Ascending aorta (tissue), 2 donors: ENCODE results near the gene ZBTB12. TPM values are rescaled to one million over a fixed set of nuclear protein-coding genes. Genes with fewer than 3 reads are reported as not detected.

Experiments used
- DNase-seq, 2 donors: peaks; one replicate each; pipeline ENCODE4 v3.0.0-alpha.2; 2019; ENCODE audit warnings: low spot score in 2 of 2
- H3K27ac ChIP-seq, 2 donors: fragments of 200-600 bp; sonication (generic); one replicate each; pipeline ENCODE4 v1.5.1; 2016 to 2017; ENCODE audit warnings: mild to moderate bottlenecking in 1 of 2
- H3K27me3 ChIP-seq: fragments of 200-600 bp; sonication (generic); one replicate; pipeline ENCODE4 v1.5.1; 2017
- H3K36me3 ChIP-seq, 2 donors: fragments of 200-600 bp; sonication (generic); one replicate each; pipeline ENCODE4 v1.5.1; 2016
- H3K4me1 ChIP-seq, 2 donors: fragments of 200-600 bp; sonication (generic); one replicate each; pipeline ENCODE4 v1.5.1; 2016 to 2017; ENCODE audit warnings: mild to moderate bottlenecking in 1 of 2
- H3K4me3 ChIP-seq, 2 donors: fragments of 200-600 bp; sonication (generic); one replicate each; pipeline ENCODE4 v1.5.1; 2016 to 2017; ENCODE audit warnings: mild to moderate bottlenecking in 1 of 2
- H3K9me3 ChIP-seq, 2 donors: fragments of 200-600 bp; sonication (generic); one replicate each; pipeline ENCODE4 v1.5.1; 2016
- intact Hi-C: fragments of 100-400 bp; cut with DNase I; formaldehyde crosslinking; loops from one replicate; pipeline ENCODE4 v1.15.1; 2023
- total RNA-seq: library from RNA; depleted of rRNA; stranded (reverse); fragments of >200 nt; gene quantifications from one replicate; pipeline ENCODE4 v1.1.0, GENCODE V29; 2016
- TF ChIP-seq, protein P1 (sequence below), 3 experiments: fragments of 200-600 bp in 2 of 3; fragments of 450-650 bp in 1 of 3; sonication (generic) in 2 of 3; IDR thresholded peaks; one replicate each; pipeline ENCODE4 v1.5.1; 2016 to 2019; ENCODE audit warnings: antibody characterized with exemption in 3 of 3, mild to moderate bottlenecking in 1 of 3, moderate library complexity in 1 of 3

Gene ZBTB12
- total RNA-seq, 1 donor from 2014 or later, result 7.3 TPM

DNA sequence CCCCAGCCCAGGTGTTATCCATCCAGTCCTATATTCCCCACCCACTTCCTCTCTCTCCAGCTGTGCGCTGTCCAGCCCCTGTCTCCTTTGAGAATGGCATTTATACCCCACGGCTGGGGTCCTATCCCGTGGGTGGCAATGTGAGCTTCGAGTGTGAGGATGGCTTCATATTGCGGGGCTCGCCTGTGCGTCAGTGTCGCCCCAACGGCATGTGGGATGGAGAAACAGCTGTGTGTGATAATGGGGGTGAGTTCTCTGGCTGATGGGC, 26.7 kb upstream of the ZBTB12 start:
- no peaks in the 10 kb centered on the region for H3K9me3 ChIP-seq
- TF ChIP-seq, protein P1, sequence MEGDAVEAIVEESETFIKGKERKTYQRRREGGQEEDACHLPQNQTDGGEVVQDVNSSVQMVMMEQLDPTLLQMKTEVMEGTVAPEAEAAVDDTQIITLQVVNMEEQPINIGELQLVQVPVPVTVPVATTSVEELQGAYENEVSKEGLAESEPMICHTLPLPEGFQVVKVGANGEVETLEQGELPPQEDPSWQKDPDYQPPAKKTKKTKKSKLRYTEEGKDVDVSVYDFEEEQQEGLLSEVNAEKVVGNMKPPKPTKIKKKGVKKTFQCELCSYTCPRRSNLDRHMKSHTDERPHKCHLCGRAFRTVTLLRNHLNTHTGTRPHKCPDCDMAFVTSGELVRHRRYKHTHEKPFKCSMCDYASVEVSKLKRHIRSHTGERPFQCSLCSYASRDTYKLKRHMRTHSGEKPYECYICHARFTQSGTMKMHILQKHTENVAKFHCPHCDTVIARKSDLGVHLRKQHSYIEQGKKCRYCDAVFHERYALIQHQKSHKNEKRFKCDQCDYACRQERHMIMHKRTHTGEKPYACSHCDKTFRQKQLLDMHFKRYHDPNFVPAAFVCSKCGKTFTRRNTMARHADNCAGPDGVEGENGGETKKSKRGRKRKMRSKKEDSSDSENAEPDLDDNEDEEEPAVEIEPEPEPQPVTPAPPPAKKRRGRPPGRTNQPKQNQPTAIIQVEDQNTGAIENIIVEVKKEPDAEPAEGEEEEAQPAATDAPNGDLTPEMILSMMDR (IDR thresholded peaks at IDR 0.05), result no peak
- no peak for DNase-seq
- intact Hi-C loops, result no loop called here
- no peaks in the 10 kb centered on the region for H3K27me3 ChIP-seq
- H3K36me3 ChIP-seq, result no peaks in the 10 kb centered on the region
- no peak overlapping the region for H3K27ac ChIP-seq
- H3K4me1 ChIP-seq, result no peaks in the 10 kb centered on the region
- H3K4me3 ChIP-seq, result no peak overlapping the region

DNA sequence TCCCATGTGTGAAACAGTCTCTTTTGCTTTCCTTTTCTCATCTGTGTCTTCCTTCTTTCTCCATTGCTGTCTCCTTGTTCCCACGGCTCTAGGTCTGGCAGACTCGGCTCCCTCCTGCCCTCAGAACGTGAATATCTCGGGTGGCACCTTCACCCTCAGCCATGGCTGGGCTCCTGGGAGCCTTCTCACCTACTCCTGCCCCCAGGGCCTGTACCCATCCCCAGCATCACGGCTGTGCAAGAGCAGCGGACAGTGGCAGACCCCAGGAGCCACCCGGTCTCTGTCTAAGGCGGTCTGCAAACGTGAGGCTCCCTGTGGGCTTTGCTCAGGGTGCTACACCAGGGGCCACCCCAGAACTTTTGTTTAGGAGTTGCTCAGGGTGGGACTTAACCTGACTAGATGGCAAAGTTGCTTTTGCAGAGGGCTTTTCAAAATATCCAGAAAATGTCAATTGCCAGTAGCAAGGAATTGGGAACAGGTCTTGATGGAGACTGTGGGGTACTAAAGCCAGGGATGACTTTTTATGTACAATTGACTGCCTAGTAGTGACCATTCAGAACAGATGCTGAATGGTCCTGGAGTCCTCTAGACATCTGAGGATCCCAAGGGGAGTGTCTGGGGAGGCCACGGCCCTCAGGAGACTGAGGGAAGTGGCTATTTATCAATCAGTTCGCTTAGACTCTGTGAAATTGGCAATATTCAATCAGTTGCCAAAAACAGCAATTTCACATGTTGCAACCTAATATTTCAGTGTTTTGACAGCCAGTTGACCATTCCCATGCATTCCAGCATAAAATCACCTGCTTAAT, 26.2 kb upstream of the ZBTB12 start:
- no peaks in the 10 kb centered on the region for H3K9me3 ChIP-seq
- no peak overlapping the region for H3K4me3 ChIP-seq
- H3K4me1 ChIP-seq, result no peaks in the 10 kb centered on the region
- H3K36me3 ChIP-seq, result no peaks in the 10 kb centered on the region
- TF ChIP-seq, protein P1 (IDR thresholded peaks at IDR 0.05), result no peak
- no peak for DNase-seq
- no peak overlapping the region for H3K27ac ChIP-seq
- no peaks in the 10 kb centered on the region for H3K27me3 ChIP-seq
- intact Hi-C loops, result no loop called here

DNA sequence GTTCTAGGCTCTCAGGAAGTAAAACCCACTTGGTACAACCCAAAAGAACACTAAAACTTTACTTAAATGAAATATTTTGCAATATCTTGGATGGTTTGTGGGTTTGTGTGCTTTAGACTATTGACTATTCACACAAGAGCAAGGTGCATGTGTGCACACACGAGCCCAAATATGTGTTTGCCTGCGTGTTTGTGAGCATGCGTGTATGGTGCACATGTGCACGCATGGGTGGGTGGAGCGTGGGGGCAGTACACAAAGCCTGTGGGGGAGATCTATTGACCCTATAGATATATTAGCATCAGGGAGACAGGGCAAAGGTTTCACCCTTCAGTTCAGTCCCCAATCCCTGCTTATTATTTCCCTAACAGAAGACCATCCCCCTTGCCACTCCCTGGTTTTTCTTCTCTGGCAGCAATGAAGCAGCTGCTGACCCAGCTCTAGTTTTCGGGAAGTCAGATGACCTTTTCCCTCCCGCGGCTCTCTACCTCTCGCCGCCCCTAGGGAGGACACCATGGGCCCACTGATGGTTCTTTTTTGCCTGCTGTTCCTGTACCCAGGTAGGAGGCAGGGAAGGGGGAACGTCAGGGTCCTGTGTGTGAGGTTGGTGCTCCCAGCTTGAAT, 25.5 kb upstream of the ZBTB12 start, which contains the start of gene C2:
C2 (plus strand) TSS at position 476 of the 621 bp plus-strand sequence; CDS start at position 512, 36 bp downstream.
- Histone ChIP-seq H3K27ac (no peak within 1 kb of the TSS), H3K27me3 (no peaks in the 10 kb centered on the region), H3K36me3 (no peaks in the 10 kb centered on the region), H3K4me3 (no peak within 1 kb of the TSS), H3K4me1 (no peaks in the 10 kb centered on the region), H3K9me3 (no peaks in the 10 kb centered on the region)
- TF ChIP-seq, protein P1 (IDR thresholded peaks at IDR 0.05), result no peak
- intact Hi-C loops, result no loop called here
- no peak for DNase-seq

DNA sequence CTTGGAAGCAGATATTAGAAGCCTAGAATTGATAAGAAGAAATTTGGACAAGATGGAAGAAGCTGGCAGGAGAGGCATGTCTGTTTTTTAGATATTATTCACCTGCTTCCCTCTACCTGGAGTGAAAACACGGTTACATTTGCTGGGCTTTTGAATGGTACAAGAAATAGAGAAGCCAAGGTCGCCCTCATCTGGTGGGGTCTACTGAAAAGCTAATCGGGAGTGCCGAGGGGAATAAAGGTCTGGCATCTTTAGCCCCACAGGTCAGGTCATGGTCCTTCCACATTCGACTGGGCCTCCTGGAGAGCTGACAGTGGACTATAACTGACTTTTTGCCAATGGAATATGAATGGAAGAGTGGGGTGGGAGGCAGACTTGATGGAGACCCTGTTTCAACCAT, 21.1 kb upstream of the ZBTB12 start:
- TF ChIP-seq, protein P1 (IDR thresholded peaks at IDR 0.05), result peak in 1 of 3 experiments; percentile 14
- Histone ChIP-seq H3K27ac (no peak overlapping the region), H3K27me3 (no peaks in the 10 kb centered on the region), H3K9me3 (no peaks in the 10 kb centered on the region), H3K36me3 (no peaks in the 10 kb centered on the region), H3K4me3 (no peak overlapping the region), H3K4me1 (no peaks in the 10 kb centered on the region)
- intact Hi-C loops, result no loop called here
- no peak for DNase-seq

DNA sequence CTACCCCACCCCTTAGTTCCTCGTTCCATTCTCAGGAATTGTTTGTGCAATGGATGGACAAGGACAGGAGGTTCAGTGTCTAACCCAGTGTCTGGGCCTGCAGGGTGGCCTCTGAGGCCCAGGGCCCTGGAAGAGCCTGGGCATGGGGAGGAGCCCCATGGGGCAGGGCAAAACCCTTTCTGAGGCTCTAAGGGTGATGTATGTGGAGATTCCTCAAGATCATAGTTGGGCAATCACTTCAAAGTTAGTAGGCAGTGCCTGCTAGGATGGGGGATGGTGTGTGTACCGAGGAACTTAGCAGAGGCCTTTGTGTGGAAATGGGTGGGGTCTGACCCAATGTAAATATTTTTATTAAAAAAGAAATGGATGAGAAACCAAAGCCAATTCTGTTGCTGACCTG, 18.9 kb upstream of the ZBTB12 start:
- H3K9me3 ChIP-seq, result no peaks in the 10 kb centered on the region
- TF ChIP-seq, protein P1 (IDR thresholded peaks at IDR 0.05), result no peak
- H3K4me1 ChIP-seq, result no peaks in the 10 kb centered on the region
- intact Hi-C loops, result no loop called here
- H3K27ac ChIP-seq, result no peak overlapping the region
- no peak overlapping the region for H3K4me3 ChIP-seq
- H3K36me3 ChIP-seq, result no peaks in the 10 kb centered on the region
- H3K27me3 ChIP-seq, result no peaks in the 10 kb centered on the region
- no peak for DNase-seq
